Testis (tissue), 3 donors: ENCODE data around the gene SIL1. TPM values are rescaled to one million over a fixed set of nuclear protein-coding genes. Genes with fewer than 3 reads are reported as not detected.

Source experiments
- DNase-seq: peaks from one replicate; pipeline ENCODE4 v3.0.0-alpha.2; 2019
- H3K27ac ChIP-seq, 2 donors: fragments of 200-600 bp; sonication (generic); one replicate each; pipeline ENCODE4 v1.5.1; 2019
- H3K27me3 ChIP-seq: fragments of 200-600 bp; sonication (generic); one replicate; pipeline ENCODE4 v1.5.1; 2019
- H3K36me3 ChIP-seq: fragments of 200-600 bp; sonication (generic); one replicate; pipeline ENCODE4 v1.5.1; 2017; ENCODE audit warnings: low read depth; ENCODE audit errors: missing control alignments
- H3K4me1 ChIP-seq: fragments of 200-600 bp; sonication (generic); one replicate; pipeline ENCODE4 v1.5.1; 2019
- H3K4me3 ChIP-seq, 2 donors: fragments of 200-600 bp; sonication (generic); one replicate each; pipeline ENCODE4 v1.5.1; 2017 to 2019
- H3K9me3 ChIP-seq: fragments of 200-600 bp; sonication (generic); one replicate; pipeline ENCODE4 v1.5.1; 2017
- POLR2A ChIP-seq: fragments of 450-650 bp; IDR thresholded peaks from one replicate; pipeline ENCODE4 v1.6.1; 2017; ENCODE audit warnings: antibody characterized with exemption, mild to moderate bottlenecking, moderate library complexity
- WGBS, 2 donors: methylation state at CpG; one replicate each; pipeline ENCODE4 v1.1.5; 2018; 5-methylcytosine and 5-hydroxymethylcytosine counted together
- intact Hi-C: fragments of 100-400 bp; cut with DNase I; formaldehyde crosslinking; loops from one replicate; pipeline ENCODE4 v1.15.1; 2023; ENCODE audit warnings: low total_unique reads
- polyA plus RNA-seq: library from polyadenylated mRNA; stranded (reverse); fragments of 350-450 nt; fragmentation: Illumina TruSeq; extraction: RNeasy Lipid Tissue Mini Kit (QIAGEN cat#74804); gene quantifications from one replicate; pipeline ENCODE4 v1.2.3, GENCODE V29; 2014; ENCODE audit warnings: low read depth, low replicate concordance; ENCODE audit not compliant: insufficient read depth
- total RNA-seq, 2 donors: library from RNA; depleted of rRNA; stranded (reverse); fragments of >200 nt; gene quantifications; one replicate each; pipeline ENCODE4 v1.2.3, GENCODE V29; 2016
- TF ChIP-seq, protein P1 (sequence below), 3 experiments: fragments of 450-650 bp in 2 of 3; fragments of 200-600 bp in 1 of 3; sonication (generic) in 1 of 3; IDR thresholded peaks; one replicate each; pipeline ENCODE4 v1.5.1; 2016 to 2019; ENCODE audit warnings: antibody characterized with exemption in 3 of 3, mild to moderate bottlenecking in 2 of 3, moderate library complexity in 1 of 3

Gene SIL1
- total and polyA plus RNA-seq, 3 donors from 2014 or later = 86.5 to 116 (median 98.2) TPM

- no peak overlapping the region for H3K4me3 ChIP-seq
- H3K27ac ChIP-seq = no peak overlapping the region
- peaks cover 24% of the 10 kb centered on the region for H3K4me1 ChIP-seq
- no peaks in the 10 kb centered on the region for H3K9me3 ChIP-seq
- no peaks in the 10 kb centered on the region for H3K36me3 ChIP-seq
- H3K27me3 ChIP-seq = no peaks in the 10 kb centered on the region
- intact Hi-C loops = no loop called here
- no peak for DNase-seq
- TF ChIP-seq, protein P1, sequence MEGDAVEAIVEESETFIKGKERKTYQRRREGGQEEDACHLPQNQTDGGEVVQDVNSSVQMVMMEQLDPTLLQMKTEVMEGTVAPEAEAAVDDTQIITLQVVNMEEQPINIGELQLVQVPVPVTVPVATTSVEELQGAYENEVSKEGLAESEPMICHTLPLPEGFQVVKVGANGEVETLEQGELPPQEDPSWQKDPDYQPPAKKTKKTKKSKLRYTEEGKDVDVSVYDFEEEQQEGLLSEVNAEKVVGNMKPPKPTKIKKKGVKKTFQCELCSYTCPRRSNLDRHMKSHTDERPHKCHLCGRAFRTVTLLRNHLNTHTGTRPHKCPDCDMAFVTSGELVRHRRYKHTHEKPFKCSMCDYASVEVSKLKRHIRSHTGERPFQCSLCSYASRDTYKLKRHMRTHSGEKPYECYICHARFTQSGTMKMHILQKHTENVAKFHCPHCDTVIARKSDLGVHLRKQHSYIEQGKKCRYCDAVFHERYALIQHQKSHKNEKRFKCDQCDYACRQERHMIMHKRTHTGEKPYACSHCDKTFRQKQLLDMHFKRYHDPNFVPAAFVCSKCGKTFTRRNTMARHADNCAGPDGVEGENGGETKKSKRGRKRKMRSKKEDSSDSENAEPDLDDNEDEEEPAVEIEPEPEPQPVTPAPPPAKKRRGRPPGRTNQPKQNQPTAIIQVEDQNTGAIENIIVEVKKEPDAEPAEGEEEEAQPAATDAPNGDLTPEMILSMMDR (IDR thresholded peaks at IDR 0.05) = no peak
- TF ChIP-seq POLR2A = no peak
- 58 to 69% methylated on average over 7 of the region's 7 CpGs for WGBS, 2 donors
These were observed 233.4 kb downstream of the SIL1 start for GRCh38 chr5:138964647-138965201.

GRCh38 chr5:138963763-138964371 is 234.3 kb downstream of the SIL1 start:
- no peak for DNase-seq
- peak overlapping the region in 1 of 2 donors; percentile 10 for H3K27ac ChIP-seq
- peaks cover 24% of the 10 kb centered on the region for H3K4me1 ChIP-seq
- intact Hi-C loops = no loop called here
- H3K36me3 ChIP-seq = no peaks in the 10 kb centered on the region
- H3K9me3 ChIP-seq = no peaks in the 10 kb centered on the region
- H3K4me3 ChIP-seq = no peak overlapping the region
- 69 to 74% methylated on average over 13 of the region's 13 CpGs for WGBS, 2 donors
- H3K27me3 ChIP-seq = no peaks in the 10 kb centered on the region
- TF ChIP-seq POLR2A = no peak
- TF ChIP-seq, protein P1 (IDR thresholded peaks at IDR 0.05) = no peak

GRCh38 chr5:138962614-138963370 is 235.4 kb downstream of the SIL1 start:
- Histone ChIP-seq H3K4me1 (peaks cover 24% of the 10 kb centered on the region), H3K27ac (no peak overlapping the region)
- intact Hi-C loops = no loop called here

DNA sequence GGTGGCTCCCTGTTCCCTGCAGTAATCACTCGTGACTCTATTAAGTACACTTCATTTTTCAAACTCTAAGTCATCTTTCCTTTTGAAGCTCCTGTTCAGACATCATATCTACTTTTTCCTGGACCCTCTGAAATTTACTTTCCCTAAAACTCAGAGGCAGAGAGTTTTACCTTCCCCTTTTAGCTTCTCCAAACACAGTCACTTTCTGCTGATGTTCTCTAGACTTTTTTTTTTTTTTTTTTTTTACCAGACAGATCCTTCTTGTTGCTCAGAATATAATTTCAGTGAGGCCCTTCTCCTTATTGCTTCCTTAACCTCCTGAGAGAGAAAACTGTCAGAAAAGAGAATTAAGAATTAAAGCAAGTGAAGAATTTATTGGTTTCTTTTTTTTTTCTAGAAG is 236.4 kb downstream of the SIL1 start:
- Histone ChIP-seq H3K27ac (no peak overlapping the region), H3K4me1 (peaks cover 24% of the 10 kb centered on the region), H3K27me3 (no peaks in the 10 kb centered on the region), H3K4me3 (no peak overlapping the region), H3K36me3 (no peaks in the 10 kb centered on the region), H3K9me3 (no peaks in the 10 kb centered on the region)
- WGBS, 2 donors = 90 to 91% methylated on average over 1 of the region's 1 CpG
- intact Hi-C loops = no loop called here
- TF ChIP-seq, protein P1 (IDR thresholded peaks at IDR 0.05) = no peak
- no peak for TF ChIP-seq POLR2A
- no peak for DNase-seq

More at GRCh38 chr5:138962614-138963370, 235.4 kb downstream of the SIL1 start:
- Histone ChIP-seq H3K27me3 (no peaks in the 10 kb centered on the region), H3K36me3 (no peaks in the 10 kb centered on the region), H3K9me3 (no peaks in the 10 kb centered on the region), H3K4me3 (no peak overlapping the region)
- TF ChIP-seq POLR2A = no peak
- TF ChIP-seq, protein P1 (IDR thresholded peaks at IDR 0.05) = no peak
- 77 to 79% methylated on average over 4 of the region's 4 CpGs for WGBS, 2 donors
- no peak for DNase-seq
